Fibroblast of skin of left biceps (primary cell): ENCODE measurements around the gene ABCG2.

ENCODE experiments used
- DNase-seq, 2 experiments: peaks; one replicate each; pipeline ENCODE4 v3.0.0-alpha.2; 2013; ENCODE audit warnings: low read depth in 2 of 2

Gene ABCG2

GRCh38 chr4:88064410-88064809 is 94.0 kb downstream of the ABCG2 start:
- DNase-seq, result no peak

GRCh38 chr4:88063634-88064296 is 94.7 kb downstream of the ABCG2 start:
- DNase-seq, result no peak

- no peak for DNase-seq
Observed at GRCh38 chr4:88062843-88063242, 95.6 kb downstream of the ABCG2 start.

GRCh38 chr4:88062311-88062710 is 96.1 kb downstream of the ABCG2 start:
- DNase-seq, result no peak

GRCh38 chr4:88060431-88060830 is 98.0 kb downstream of the ABCG2 start:
- no peak for DNase-seq

GRCh38 chr4:88059766-88060165 is 98.7 kb downstream of the ABCG2 start:
- no peak for DNase-seq

- DNase-seq, result no peak
Observed at GRCh38 chr4:88058295-88058694, 100.1 kb downstream of the ABCG2 start.

GRCh38 chr4:88054901-88055300 is 103.5 kb downstream of the ABCG2 start:
- DNase-seq, result no peak

- no peak for DNase-seq
Observed at GRCh38 chr4:88054229-88054628, 104.2 kb downstream of the ABCG2 start.

GRCh38 chr4:88045021-88045420 is 113.4 kb downstream of the ABCG2 start:
- DNase-seq, result no peak

- DNase-seq, result no peak
Observed at GRCh38 chr4:88043586-88044340, 114.7 kb downstream of the ABCG2 start.

GRCh38 chr4:88043001-88043400 is 115.4 kb downstream of the ABCG2 start:
- no peak for DNase-seq

GRCh38 chr4:88041626-88042025 is 116.8 kb downstream of the ABCG2 start:
- no peak for DNase-seq

GRCh38 chr4:88040707-88041106 is 117.7 kb downstream of the ABCG2 start:
- no peak for DNase-seq
